ENCODE data around the gene MBOAT7. TPM values are rescaled to one million over a fixed set of nuclear protein-coding genes. Genes with fewer than 3 reads are reported as not detected.

The MBOAT7 gene
- total RNA-seq, 1 experiment from 2014 or later, result 109 TPM

DNA sequence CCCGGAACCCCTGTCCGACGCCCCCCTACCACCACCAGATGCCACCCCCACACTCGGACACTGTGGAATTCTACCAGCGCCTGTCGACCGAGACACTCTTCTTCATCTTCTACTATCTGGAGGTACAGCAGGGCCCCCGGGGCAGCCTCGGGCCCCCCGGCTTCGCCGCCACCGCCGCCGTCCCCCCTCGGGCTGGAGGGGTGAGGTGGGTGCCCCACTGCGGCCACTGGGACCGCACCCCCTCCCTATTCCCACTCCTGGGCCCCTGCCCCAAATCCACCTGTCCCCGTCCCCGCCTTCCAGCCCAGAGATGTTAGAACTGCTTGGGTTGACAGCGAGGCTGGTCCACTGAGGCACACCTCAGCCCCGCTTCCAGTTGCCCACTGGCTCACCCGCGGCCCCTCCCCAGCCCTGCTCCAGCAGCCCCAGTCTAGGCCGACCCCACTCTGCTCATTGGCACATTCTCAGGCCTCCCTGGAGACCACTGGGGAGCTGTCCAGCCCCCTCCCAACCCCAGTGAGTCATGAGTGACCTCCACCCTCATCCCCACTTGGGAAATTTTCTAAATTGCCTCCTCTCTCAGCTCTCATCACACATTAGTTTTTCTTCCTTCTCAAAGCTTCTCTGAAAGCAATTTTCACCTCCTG is 36.4 kb downstream of the MBOAT7 start (continued):
- TF ChIP-seq, protein P1, sequence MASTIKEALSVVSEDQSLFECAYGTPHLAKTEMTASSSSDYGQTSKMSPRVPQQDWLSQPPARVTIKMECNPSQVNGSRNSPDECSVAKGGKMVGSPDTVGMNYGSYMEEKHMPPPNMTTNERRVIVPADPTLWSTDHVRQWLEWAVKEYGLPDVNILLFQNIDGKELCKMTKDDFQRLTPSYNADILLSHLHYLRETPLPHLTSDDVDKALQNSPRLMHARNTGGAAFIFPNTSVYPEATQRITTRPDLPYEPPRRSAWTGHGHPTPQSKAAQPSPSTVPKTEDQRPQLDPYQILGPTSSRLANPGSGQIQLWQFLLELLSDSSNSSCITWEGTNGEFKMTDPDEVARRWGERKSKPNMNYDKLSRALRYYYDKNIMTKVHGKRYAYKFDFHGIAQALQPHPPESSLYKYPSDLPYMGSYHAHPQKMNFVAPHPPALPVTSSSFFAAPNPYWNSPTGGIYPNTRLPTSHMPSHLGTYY (CRISPR knock-in tag; IDR thresholded peaks at IDR 0.05), result no peak
- no peak for TF ChIP-seq ELF4 (CRISPR knock-in tag; IDR thresholded peaks at IDR 0.05; ENCODE audit: low read depth)

DNA sequence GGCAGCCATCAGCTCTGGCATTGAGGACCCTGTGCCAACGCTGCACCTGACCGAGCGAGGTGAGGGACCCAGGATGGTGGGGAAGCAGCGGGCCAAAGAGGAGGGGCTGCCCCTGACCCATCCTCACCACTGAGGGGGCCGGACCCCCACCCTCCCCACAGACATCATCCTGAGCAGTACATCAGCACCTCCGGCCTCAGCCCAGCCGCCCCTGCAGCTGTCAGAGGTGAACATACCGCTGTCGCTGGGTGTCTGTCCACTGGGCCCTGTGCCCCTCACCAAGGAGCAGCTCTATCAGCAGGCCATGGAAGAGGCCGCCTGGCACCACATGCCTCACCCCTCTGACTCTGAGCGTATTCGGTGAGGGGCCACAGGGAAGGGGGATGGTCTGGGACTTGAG is 37.1 kb downstream of the MBOAT7 start:
- Mint-ChIP-seq H3K9me3 (no peaks in the 10 kb centered on the region), H3K27me3 (ENCODE audit: low read depth) (no peaks in the 10 kb centered on the region), H3K27ac (no peak overlapping the region), H3K4me3 (no peak overlapping the region), H3K4me1 (no peaks in the 10 kb centered on the region), H3K36me3 (peaks cover 72% of the 10 kb centered on the region)
- no peak for ATAC-seq
- DNase-seq (ENCODE audit: low spot score), result no peak
- POLR2A ChIA-PET, result no interaction called here
- CTCF ChIA-PET, result no interaction called here
- no peak for TF ChIP-seq ESRRA (CRISPR knock-in tag; IDR thresholded peaks at IDR 0.05; ENCODE audit: borderline replicate concordance)
- TF ChIP-seq TP53 (CRISPR knock-in tag; IDR thresholded peaks at IDR 0.05), result no peak
- no peak for TF ChIP-seq CREM (CRISPR knock-in tag; IDR thresholded peaks at IDR 0.05)
- TF ChIP-seq SMAD3 (CRISPR knock-in tag; IDR thresholded peaks at IDR 0.05; ENCODE audit: borderline replicate concordance), result no peak
- no peak for TF ChIP-seq ZNF138 (CRISPR knock-in tag; conservative IDR thresholded peaks at IDR 0.05)
- TF ChIP-seq ZNF423 (CRISPR knock-in tag; IDR thresholded peaks at IDR 0.05), result no peak
- TF ChIP-seq, protein P2, sequence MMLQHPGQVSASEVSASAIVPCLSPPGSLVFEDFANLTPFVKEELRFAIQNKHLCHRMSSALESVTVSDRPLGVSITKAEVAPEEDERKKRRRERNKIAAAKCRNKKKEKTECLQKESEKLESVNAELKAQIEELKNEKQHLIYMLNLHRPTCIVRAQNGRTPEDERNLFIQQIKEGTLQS (CRISPR knock-in tag; conservative IDR thresholded peaks at IDR 0.05), result no peak
- no peak for TF ChIP-seq HMGA2 (CRISPR knock-in tag; IDR thresholded peaks at IDR 0.05)
- no peak for TF ChIP-seq ZNF396 (CRISPR knock-in tag; IDR thresholded peaks at IDR 0.05; ENCODE audit: borderline replicate concordance)

DNA sequence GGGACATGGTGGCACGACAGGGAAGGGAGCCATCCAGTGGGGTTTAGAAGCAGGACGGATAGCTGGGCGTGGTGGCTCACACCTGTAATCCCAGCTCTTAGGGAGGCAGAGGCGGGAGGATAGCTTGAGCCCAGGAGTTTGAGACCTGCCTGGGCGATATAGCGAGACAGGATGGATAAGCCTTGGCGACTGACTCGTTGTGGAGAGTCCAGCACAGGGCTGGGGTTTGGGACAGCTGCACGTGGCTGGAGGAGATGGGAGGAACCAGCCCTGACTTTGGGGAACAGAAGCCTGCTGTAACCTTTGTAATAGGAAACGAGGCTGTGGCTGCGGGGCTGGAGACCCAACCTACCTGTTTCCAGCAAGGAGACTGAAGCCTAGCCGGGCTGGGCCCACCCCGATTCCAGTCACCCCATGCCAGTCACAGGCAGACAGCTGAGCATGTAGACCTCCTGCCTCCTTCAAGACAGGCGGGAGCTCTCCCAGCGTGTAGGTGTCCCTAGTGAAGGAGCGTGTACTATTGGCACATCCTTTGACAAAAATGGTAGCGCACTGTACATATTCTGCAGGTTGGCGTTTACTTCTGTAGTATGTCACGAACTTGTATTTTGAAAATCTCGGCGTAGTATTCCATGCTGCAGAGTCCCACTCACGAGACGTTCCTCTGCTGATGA is 37.9 kb downstream of the MBOAT7 start:
- no peaks in the 10 kb centered on the region for H3K27me3 Mint-ChIP-seq (ENCODE audit: low read depth)
- TF ChIP-seq TEAD1 (CRISPR knock-in tag; IDR thresholded peaks at IDR 0.05) (no peak), ZNF423 (CRISPR knock-in tag; IDR thresholded peaks at IDR 0.05) (no peak), SP1 (CRISPR knock-in tag; conservative IDR thresholded peaks at IDR 0.05) (no peak), NR3C1 (CRISPR knock-in tag; conservative IDR thresholded peaks at IDR 0.05; ENCODE audit: low read depth) (no peak), ZNF121 (CRISPR knock-in tag; IDR thresholded peaks at IDR 0.05) (no peak), MYBL2 (CRISPR knock-in tag; IDR thresholded peaks at IDR 0.05) (no peak)
- TF ChIP-seq, protein P3, sequence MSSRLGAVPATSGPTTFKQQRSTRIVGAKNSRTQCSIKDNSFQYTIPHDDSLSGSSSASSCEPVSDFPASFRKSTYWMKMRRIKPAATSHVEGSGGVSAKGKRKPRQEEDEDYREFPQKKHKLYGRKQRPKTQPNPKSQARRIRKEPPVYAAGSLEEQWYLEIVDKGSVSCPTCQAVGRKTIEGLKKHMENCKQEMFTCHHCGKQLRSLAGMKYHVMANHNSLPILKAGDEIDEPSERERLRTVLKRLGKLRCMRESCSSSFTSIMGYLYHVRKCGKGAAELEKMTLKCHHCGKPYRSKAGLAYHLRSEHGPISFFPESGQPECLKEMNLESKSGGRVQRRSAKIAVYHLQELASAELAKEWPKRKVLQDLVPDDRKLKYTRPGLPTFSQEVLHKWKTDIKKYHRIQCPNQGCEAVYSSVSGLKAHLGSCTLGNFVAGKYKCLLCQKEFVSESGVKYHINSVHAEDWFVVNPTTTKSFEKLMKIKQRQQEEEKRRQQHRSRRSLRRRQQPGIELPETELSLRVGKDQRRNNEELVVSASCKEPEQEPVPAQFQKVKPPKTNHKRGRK (CRISPR knock-in tag; IDR thresholded peaks at IDR 0.05; ENCODE audit: borderline replicate concordance), result no peak
- TF ChIP-seq, protein P2 (CRISPR knock-in tag; conservative IDR thresholded peaks at IDR 0.05), result no peak
- TF ChIP-seq, protein P4, sequence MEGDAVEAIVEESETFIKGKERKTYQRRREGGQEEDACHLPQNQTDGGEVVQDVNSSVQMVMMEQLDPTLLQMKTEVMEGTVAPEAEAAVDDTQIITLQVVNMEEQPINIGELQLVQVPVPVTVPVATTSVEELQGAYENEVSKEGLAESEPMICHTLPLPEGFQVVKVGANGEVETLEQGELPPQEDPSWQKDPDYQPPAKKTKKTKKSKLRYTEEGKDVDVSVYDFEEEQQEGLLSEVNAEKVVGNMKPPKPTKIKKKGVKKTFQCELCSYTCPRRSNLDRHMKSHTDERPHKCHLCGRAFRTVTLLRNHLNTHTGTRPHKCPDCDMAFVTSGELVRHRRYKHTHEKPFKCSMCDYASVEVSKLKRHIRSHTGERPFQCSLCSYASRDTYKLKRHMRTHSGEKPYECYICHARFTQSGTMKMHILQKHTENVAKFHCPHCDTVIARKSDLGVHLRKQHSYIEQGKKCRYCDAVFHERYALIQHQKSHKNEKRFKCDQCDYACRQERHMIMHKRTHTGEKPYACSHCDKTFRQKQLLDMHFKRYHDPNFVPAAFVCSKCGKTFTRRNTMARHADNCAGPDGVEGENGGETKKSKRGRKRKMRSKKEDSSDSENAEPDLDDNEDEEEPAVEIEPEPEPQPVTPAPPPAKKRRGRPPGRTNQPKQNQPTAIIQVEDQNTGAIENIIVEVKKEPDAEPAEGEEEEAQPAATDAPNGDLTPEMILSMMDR (IDR thresholded peaks at IDR 0.05), result no peak
- TF ChIP-seq, protein P5, sequence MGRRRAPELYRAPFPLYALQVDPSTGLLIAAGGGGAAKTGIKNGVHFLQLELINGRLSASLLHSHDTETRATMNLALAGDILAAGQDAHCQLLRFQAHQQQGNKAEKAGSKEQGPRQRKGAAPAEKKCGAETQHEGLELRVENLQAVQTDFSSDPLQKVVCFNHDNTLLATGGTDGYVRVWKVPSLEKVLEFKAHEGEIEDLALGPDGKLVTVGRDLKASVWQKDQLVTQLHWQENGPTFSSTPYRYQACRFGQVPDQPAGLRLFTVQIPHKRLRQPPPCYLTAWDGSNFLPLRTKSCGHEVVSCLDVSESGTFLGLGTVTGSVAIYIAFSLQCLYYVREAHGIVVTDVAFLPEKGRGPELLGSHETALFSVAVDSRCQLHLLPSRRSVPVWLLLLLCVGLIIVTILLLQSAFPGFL (CRISPR knock-in tag; IDR thresholded peaks at IDR 0.05; ENCODE audit: borderline replicate concordance), result no peak
- no peaks in the 10 kb centered on the region for H3K4me1 Mint-ChIP-seq
- ATAC-seq (no peak), DNase-seq (ENCODE audit: low spot score) (no peak)
- POLR2A ChIA-PET, result interaction anchor here (2.8 kb wide), 1 partner anchor 14 kb away, joined by 11 read pairs; the partner anchor contains the start of gene CNOT3
- CTCF ChIA-PET, result no interaction called here
- H3K9me3 Mint-ChIP-seq, result no peaks in the 10 kb centered on the region
- H3K4me3 Mint-ChIP-seq, result no peak overlapping the region
- peaks cover 73% of the 10 kb centered on the region for H3K36me3 Mint-ChIP-seq
- no peak overlapping the region for H3K27ac Mint-ChIP-seq

Data from WTC11 (cell line).